ENCODE measurements around the gene NTN4. TPM values are rescaled to one million over a fixed set of nuclear protein-coding genes. Genes with fewer than 3 reads are reported as not detected.
A peak's percentile ranks its signal among the peaks of the same experiment; 100 is the strongest.

The NTN4 gene
- polyA plus RNA-seq, 1 donor (not counting 4 experiments of a cell fraction or from before 2014, with no cell fraction given) = 8.3 TPM

DNA sequence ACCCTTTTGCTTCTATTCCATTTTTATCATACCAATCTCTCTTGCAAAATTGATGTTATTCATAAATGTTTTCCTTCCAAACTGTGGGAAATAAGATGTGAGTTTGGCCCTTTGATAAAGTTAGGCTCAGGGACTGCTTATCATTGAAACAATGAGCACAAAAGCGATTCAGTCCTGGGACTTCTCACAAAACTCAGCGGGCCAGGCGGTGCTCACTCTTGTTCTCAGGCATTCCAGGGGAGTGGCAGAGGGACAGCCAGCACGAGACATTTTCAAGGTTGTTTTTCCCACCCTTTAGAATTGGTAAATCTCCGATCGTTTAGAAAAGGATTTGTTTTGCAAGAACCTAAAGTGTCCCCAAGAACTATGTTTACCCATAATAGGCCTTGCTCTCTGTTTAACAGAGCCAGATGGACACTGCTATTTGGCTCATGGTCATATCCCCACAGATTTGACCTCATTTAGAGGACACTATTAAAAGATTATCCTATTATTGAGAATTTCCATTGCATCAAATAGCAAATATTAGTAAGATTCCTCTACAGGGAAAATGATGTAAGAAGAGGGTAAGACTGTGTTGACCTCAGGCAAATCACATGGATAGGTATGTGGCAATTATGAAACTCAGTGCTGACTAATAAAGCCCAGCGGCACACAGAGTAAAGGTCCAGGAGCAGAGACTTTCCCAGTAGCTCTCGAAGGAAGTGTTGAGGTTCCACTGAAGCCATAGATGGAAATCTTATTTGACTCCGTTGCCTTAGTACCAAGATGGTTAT is 136.6 kb downstream of the NTN4 start:
- peak; percentile 90 for FAIRE-seq
- Histone ChIP-seq H3K9ac (ENCODE audit: control insufficient read depth, extremely low read depth, insufficient read depth, low read length) (peak overlapping the region; percentile 31), H3K9me3 (ENCODE audit: control insufficient read depth, low read depth, low read length) (no peaks in the 10 kb centered on the region), H3K4me1 (ENCODE audit: control insufficient read depth, extremely low read depth, insufficient read depth, low read length) (peaks cover 26% of the 10 kb centered on the region), H3K9me1 (ENCODE audit: control insufficient read depth, extremely low read depth, insufficient read depth, low read length) (no peaks in the 10 kb centered on the region), H3K4me2 (ENCODE audit: control insufficient read depth, extremely low read depth, insufficient read depth, low read depth, low read length) (peak overlapping the region; percentile 45), H3K4me3 (ENCODE audit: control insufficient read depth in 2 of 3, extremely low read depth in 1 of 3, insufficient read depth in 2 of 3, low read depth in 1 of 3, low read length in 3 of 3) (no peak overlapping the region), H3K79me2 (ENCODE audit: control insufficient read depth, insufficient read depth, low read length) (no peaks in the 10 kb centered on the region), H2AFZ (ENCODE audit: control insufficient read depth, low read length) (no peak overlapping the region), H4K20me1 (ENCODE audit: control insufficient read depth, extremely low read depth, insufficient read depth, low read length) (no peaks in the 10 kb centered on the region), H3K27ac (ENCODE audit: control insufficient read depth, insufficient read depth, low read length) (peak overlapping the region; percentile 89), H3K36me3 (ENCODE audit: control insufficient read depth in 2 of 2, extremely low read depth in 1 of 2, insufficient read depth in 2 of 2, low read length in 2 of 2) (no peaks in the 10 kb centered on the region), H3K27me3 (ENCODE audit: control insufficient read depth, extremely low read depth, insufficient read depth, low read length) (no peaks in the 10 kb centered on the region)
- peak; percentile 61 for DNase-seq (ENCODE audit: low read depth, low spot score)
- dilution Hi-C loops (cut with MboI; ENCODE audit: extremely low pct_ligation_motif_present, low sequenced_read_pairs) = no loop called here
- no peak for TF ChIP-seq EZH2 (IDR thresholded peaks at IDR 0.05; ENCODE audit: low read length)
- TF ChIP-seq, protein P1, sequence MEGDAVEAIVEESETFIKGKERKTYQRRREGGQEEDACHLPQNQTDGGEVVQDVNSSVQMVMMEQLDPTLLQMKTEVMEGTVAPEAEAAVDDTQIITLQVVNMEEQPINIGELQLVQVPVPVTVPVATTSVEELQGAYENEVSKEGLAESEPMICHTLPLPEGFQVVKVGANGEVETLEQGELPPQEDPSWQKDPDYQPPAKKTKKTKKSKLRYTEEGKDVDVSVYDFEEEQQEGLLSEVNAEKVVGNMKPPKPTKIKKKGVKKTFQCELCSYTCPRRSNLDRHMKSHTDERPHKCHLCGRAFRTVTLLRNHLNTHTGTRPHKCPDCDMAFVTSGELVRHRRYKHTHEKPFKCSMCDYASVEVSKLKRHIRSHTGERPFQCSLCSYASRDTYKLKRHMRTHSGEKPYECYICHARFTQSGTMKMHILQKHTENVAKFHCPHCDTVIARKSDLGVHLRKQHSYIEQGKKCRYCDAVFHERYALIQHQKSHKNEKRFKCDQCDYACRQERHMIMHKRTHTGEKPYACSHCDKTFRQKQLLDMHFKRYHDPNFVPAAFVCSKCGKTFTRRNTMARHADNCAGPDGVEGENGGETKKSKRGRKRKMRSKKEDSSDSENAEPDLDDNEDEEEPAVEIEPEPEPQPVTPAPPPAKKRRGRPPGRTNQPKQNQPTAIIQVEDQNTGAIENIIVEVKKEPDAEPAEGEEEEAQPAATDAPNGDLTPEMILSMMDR (optimal IDR thresholded peaks at IDR 0.05 in 1 of 3, IDR thresholded peaks at IDR 0.05 in 1 of 3, conservative IDR thresholded peaks at IDR 0.05 in 1 of 3; ENCODE audit: extremely low read depth in 1 of 3, insufficient read depth in 2 of 3, low read length in 3 of 3) = no peak

DNA sequence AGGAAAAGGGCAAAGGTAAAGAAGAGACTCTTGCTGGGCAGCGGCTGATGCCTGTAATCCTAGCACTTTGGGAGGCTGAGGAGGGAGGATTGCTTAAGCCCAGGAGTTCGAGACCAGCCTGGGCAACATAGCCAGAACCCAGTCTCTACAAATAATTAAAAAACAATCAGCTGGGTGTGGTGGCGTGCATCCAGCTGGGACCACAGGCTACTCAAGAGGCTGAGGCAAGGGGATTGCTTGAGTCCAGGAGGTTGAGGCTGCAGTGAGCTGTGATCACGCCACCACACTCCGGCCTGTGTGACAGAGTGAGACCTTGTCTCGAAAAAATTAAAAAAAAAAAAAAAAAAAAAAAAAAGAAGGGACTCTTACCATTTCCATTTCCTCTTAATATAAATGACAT is 138.9 kb downstream of the NTN4 start:
- Histone ChIP-seq H3K36me3 (ENCODE audit: control insufficient read depth in 2 of 2, extremely low read depth in 1 of 2, insufficient read depth in 2 of 2, low read length in 2 of 2) (no peaks in the 10 kb centered on the region), H3K4me1 (ENCODE audit: control insufficient read depth, extremely low read depth, insufficient read depth, low read length) (peaks cover 32% of the 10 kb centered on the region), H3K27me3 (ENCODE audit: control insufficient read depth, extremely low read depth, insufficient read depth, low read length) (no peaks in the 10 kb centered on the region), H2AFZ (ENCODE audit: control insufficient read depth, low read length) (no peak overlapping the region), H3K4me2 (ENCODE audit: control insufficient read depth, extremely low read depth, insufficient read depth, low read depth, low read length) (no peak overlapping the region), H3K79me2 (ENCODE audit: control insufficient read depth, insufficient read depth, low read length) (no peaks in the 10 kb centered on the region), H3K9ac (ENCODE audit: control insufficient read depth, extremely low read depth, insufficient read depth, low read length) (no peak overlapping the region), H3K9me3 (ENCODE audit: control insufficient read depth, low read depth, low read length) (no peaks in the 10 kb centered on the region), H3K9me1 (ENCODE audit: control insufficient read depth, extremely low read depth, insufficient read depth, low read length) (no peaks in the 10 kb centered on the region), H4K20me1 (ENCODE audit: control insufficient read depth, extremely low read depth, insufficient read depth, low read length) (no peaks in the 10 kb centered on the region), H3K27ac (ENCODE audit: control insufficient read depth, insufficient read depth, low read length) (no peak overlapping the region), H3K4me3 (ENCODE audit: control insufficient read depth in 2 of 3, extremely low read depth in 1 of 3, insufficient read depth in 2 of 3, low read depth in 1 of 3, low read length in 3 of 3) (no peak overlapping the region)
- FAIRE-seq (no peak), DNase-seq (ENCODE audit: low read depth, low spot score) (no peak)
- TF ChIP-seq EZH2 (IDR thresholded peaks at IDR 0.05; ENCODE audit: low read length) = no peak
- TF ChIP-seq, protein P1 (optimal IDR thresholded peaks at IDR 0.05 in 1 of 3, IDR thresholded peaks at IDR 0.05 in 1 of 3, conservative IDR thresholded peaks at IDR 0.05 in 1 of 3; ENCODE audit: extremely low read depth in 1 of 3, insufficient read depth in 2 of 3, low read length in 3 of 3) = no peak
- dilution Hi-C loops (cut with MboI; ENCODE audit: extremely low pct_ligation_motif_present, low sequenced_read_pairs) = no loop called here
